Measurements from ENCODE around the gene DGKD. TPM values are rescaled to one million over a fixed set of nuclear protein-coding genes. Genes with fewer than 3 reads are reported as not detected.

Gene DGKD
- total RNA-seq, 1 donor from 2014 or later, result 15.3 TPM

- Mint-ChIP-seq H3K36me3 (ENCODE audit: low read depth, unreplicated experiment) (peaks cover 7% of the 10 kb centered on the region), H3K27ac (ENCODE audit: unreplicated experiment) (no peak overlapping the region), H3K9me3 (ENCODE audit: unreplicated experiment) (no peaks in the 10 kb centered on the region), H3K27me3 (ENCODE audit: unreplicated experiment) (no peaks in the 10 kb centered on the region), H3K4me3 (ENCODE audit: unreplicated experiment) (no peak overlapping the region), H3K4me1 (ENCODE audit: unreplicated experiment) (peaks cover 3% of the 10 kb centered on the region)
- DNase-seq (ENCODE audit: low spot score), result no peak
- no peak for TF ChIP-seq CTCF (IDR thresholded peaks at IDR 0.05; ENCODE audit: unreplicated experiment)
Observed at GRCh38 chr2:233498126-233498525, 143.8 kb downstream of the DGKD start.

- no peak for TF ChIP-seq CTCF (IDR thresholded peaks at IDR 0.05; ENCODE audit: unreplicated experiment)
- Mint-ChIP-seq H3K27me3 (ENCODE audit: unreplicated experiment) (no peaks in the 10 kb centered on the region), H3K4me1 (ENCODE audit: unreplicated experiment) (peaks cover 3% of the 10 kb centered on the region), H3K36me3 (ENCODE audit: low read depth, unreplicated experiment) (peaks cover 7% of the 10 kb centered on the region), H3K27ac (ENCODE audit: unreplicated experiment) (no peak overlapping the region), H3K4me3 (ENCODE audit: unreplicated experiment) (no peak overlapping the region), H3K9me3 (ENCODE audit: unreplicated experiment) (no peaks in the 10 kb centered on the region)
- no peak for DNase-seq (ENCODE audit: low spot score)
Observed at GRCh38 chr2:233499928-233500327, 145.6 kb downstream of the DGKD start.

GRCh38 chr2:233501198-233502076, 147.1 kb downstream of the DGKD start:
- Mint-ChIP-seq H3K9me3 (ENCODE audit: unreplicated experiment) (no peaks in the 10 kb centered on the region), H3K27me3 (ENCODE audit: unreplicated experiment) (no peaks in the 10 kb centered on the region), H3K4me3 (ENCODE audit: unreplicated experiment) (no peak overlapping the region), H3K36me3 (ENCODE audit: low read depth, unreplicated experiment) (peaks cover 7% of the 10 kb centered on the region), H3K27ac (ENCODE audit: unreplicated experiment) (no peak overlapping the region), H3K4me1 (ENCODE audit: unreplicated experiment) (peaks cover 3% of the 10 kb centered on the region)
- TF ChIP-seq CTCF (IDR thresholded peaks at IDR 0.05; ENCODE audit: unreplicated experiment), result no peak
- no peak for DNase-seq (ENCODE audit: low spot score)

- Mint-ChIP-seq H3K36me3 (ENCODE audit: low read depth, unreplicated experiment) (peaks cover 7% of the 10 kb centered on the region), H3K9me3 (ENCODE audit: unreplicated experiment) (no peaks in the 10 kb centered on the region), H3K27ac (ENCODE audit: unreplicated experiment) (no peak overlapping the region), H3K4me1 (ENCODE audit: unreplicated experiment) (peaks cover 3% of the 10 kb centered on the region), H3K27me3 (ENCODE audit: unreplicated experiment) (no peaks in the 10 kb centered on the region), H3K4me3 (ENCODE audit: unreplicated experiment) (no peak overlapping the region)
- DNase-seq (ENCODE audit: low spot score), result no peak
- no peak for TF ChIP-seq CTCF (IDR thresholded peaks at IDR 0.05; ENCODE audit: unreplicated experiment)
Observed at GRCh38 chr2:233503481-233503880, 149.2 kb downstream of the DGKD start.

GRCh38 chr2:233503947-233504637, 149.8 kb downstream of the DGKD start:
- Mint-ChIP-seq H3K9me3 (ENCODE audit: unreplicated experiment) (no peaks in the 10 kb centered on the region), H3K27ac (ENCODE audit: unreplicated experiment) (no peak overlapping the region), H3K36me3 (ENCODE audit: low read depth, unreplicated experiment) (peaks cover 7% of the 10 kb centered on the region), H3K4me1 (ENCODE audit: unreplicated experiment) (peaks cover 3% of the 10 kb centered on the region), H3K27me3 (ENCODE audit: unreplicated experiment) (no peaks in the 10 kb centered on the region), H3K4me3 (ENCODE audit: unreplicated experiment) (no peak overlapping the region)
- no peak for TF ChIP-seq CTCF (IDR thresholded peaks at IDR 0.05; ENCODE audit: unreplicated experiment)
- DNase-seq (ENCODE audit: low spot score), result no peak
